SH-SY5Y (cell line): ENCODE measurements around the gene CMTM3.

ENCODE experiments used
- GATA2 ChIP-seq: IDR thresholded peaks from 2 replicates; pipeline ENCODE4 v1.6.1; 2011; ENCODE audit warnings: mild to moderate bottlenecking, low read depth, low read length
- GATA3 ChIP-seq: IDR thresholded peaks from 2 replicates; pipeline ENCODE4 v1.6.1; 2011; ENCODE audit warnings: low read depth, mild to moderate bottlenecking, low read length, moderate library complexity

DNA sequence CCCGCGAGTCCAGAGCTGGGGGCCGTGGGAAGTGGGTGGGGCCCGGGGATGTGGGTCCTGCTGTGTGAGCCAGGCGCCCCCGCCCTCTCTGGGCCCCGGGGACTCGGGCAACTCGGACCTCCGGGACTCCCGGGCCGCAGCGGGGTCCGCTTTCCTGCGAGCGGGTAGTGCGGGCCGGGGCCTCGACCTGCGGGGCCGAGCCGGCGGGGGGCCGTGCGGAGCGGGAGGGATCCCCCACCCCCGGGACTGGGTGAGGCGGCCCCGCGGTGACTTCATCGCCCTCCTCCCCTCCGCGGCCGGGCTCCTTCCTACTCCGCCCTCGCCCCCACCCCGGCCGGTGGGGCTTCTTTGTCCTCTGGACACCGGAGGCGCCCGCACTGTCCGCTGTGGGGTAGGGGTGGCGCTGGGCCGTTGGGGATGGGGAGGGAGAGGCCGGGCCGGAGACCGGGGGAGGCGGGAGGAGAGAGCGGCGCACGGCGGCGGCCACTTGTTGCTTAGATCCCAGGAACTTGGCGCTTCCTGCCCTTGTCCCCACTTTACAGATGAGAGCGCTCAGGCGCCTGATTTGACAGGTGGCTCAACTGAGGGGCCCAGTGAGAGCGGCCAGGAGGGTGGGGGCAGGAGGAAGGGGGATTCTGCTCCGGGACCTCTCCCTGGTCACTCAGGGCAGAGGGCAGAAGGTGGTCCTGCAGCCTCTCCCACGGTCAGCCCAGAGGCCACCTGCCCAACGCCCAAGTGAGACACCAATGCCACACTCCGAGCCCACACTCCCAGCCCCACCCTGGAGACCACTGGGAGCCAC, 874 bp downstream of the CMTM3 start:
- TF ChIP-seq GATA2 = no peak
- TF ChIP-seq GATA3 = no peak
